Gastrocnemius medialis (tissue), 4 donors: ENCODE results near the gene HRH4.

Source experiments
- POLR2A ChIP-seq, 2 donors: fragments of 450-650 bp; IDR thresholded peaks; one replicate each; pipeline ENCODE4 v1.6.1; 2017; ENCODE audit warnings: antibody characterized with exemption in 2 of 2, mild to moderate bottlenecking in 2 of 2, moderate library complexity in 2 of 2
- TF ChIP-seq, protein P1 (sequence below), 5 experiments: fragments of 450-650 bp in 3 of 5; fragments of 200-600 bp in 2 of 5; sonication (generic) in 2 of 5; IDR thresholded peaks in 4 of 5; conservative IDR thresholded peaks in 1 of 5; 1 replicate in 4 of 5; 2 replicates in 1 of 5; pipeline ENCODE4 v1.5.1; 2016 to 2019; ENCODE audit warnings: antibody characterized with exemption in 5 of 5, mild to moderate bottlenecking in 3 of 5, moderate library complexity in 3 of 5

DNA sequence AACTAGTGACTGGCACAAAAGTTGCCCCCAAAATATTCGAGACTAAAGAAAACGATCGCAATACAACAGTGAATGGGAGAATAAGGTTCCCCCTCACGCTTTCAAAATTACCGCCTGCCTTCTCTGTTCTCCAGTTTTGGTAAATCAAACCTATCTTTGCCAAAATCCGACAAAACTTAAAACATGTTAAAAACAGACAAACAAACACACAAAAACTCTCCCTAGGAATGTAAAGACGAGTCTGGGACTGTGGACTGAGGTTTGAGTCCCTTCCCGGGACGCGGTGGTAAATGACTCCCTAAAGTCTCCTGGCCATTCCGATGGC, 34.4 kb upstream of the HRH4 start:
- TF ChIP-seq, protein P1, sequence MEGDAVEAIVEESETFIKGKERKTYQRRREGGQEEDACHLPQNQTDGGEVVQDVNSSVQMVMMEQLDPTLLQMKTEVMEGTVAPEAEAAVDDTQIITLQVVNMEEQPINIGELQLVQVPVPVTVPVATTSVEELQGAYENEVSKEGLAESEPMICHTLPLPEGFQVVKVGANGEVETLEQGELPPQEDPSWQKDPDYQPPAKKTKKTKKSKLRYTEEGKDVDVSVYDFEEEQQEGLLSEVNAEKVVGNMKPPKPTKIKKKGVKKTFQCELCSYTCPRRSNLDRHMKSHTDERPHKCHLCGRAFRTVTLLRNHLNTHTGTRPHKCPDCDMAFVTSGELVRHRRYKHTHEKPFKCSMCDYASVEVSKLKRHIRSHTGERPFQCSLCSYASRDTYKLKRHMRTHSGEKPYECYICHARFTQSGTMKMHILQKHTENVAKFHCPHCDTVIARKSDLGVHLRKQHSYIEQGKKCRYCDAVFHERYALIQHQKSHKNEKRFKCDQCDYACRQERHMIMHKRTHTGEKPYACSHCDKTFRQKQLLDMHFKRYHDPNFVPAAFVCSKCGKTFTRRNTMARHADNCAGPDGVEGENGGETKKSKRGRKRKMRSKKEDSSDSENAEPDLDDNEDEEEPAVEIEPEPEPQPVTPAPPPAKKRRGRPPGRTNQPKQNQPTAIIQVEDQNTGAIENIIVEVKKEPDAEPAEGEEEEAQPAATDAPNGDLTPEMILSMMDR (IDR thresholded peaks at IDR 0.05 in 4 of 5, conservative IDR thresholded peaks at IDR 0.05 in 1 of 5) = no peak
- no peak for TF ChIP-seq POLR2A (IDR thresholded peaks at IDR 0.05)
